Rectal smooth muscle tissue (tissue), 1 donor: ENCODE measurements around the gene NAV2.

Experiments used
- H3K27ac ChIP-seq: one replicate; pipeline ENCODE4 v1.7.0; 2013; ENCODE audit warnings: low read depth, low read length, inconsistent platforms
- H3K27me3 ChIP-seq: one replicate; pipeline ENCODE4 v1.7.0; 2013; ENCODE audit warnings: low read length; ENCODE audit not compliant: control insufficient read depth, insufficient read depth
- H3K36me3 ChIP-seq: one replicate; pipeline ENCODE4 v1.7.0; 2013; ENCODE audit warnings: low read length; ENCODE audit not compliant: control insufficient read depth, insufficient read depth
- H3K4me1 ChIP-seq: one replicate; pipeline ENCODE4 v1.7.0; 2013; ENCODE audit warnings: low read length; ENCODE audit not compliant: control insufficient read depth, insufficient read depth
- H3K4me3 ChIP-seq: one replicate; pipeline ENCODE4 v1.7.0; 2013; ENCODE audit warnings: low read length
- H3K9ac ChIP-seq: one replicate; pipeline ENCODE4 v1.7.0; 2013; ENCODE audit warnings: low read length

The NAV2 gene

GRCh38 chr11:20158597-20159257 is 446.1 kb downstream of the NAV2 start:
- H3K9ac ChIP-seq, result no peak overlapping the region
- H3K27me3 ChIP-seq, result peaks cover 45% of the 10 kb centered on the region
- H3K4me3 ChIP-seq, result no peak overlapping the region
- no peaks in the 10 kb centered on the region for H3K36me3 ChIP-seq
- no peak overlapping the region for H3K27ac ChIP-seq
- peaks cover 5% of the 10 kb centered on the region for H3K4me1 ChIP-seq

GRCh38 chr11:20159466-20160381 is 447.1 kb downstream of the NAV2 start:
- peaks cover 45% of the 10 kb centered on the region for H3K27me3 ChIP-seq
- H3K27ac ChIP-seq, result no peak overlapping the region

GRCh38 chr11:20160425-20161229 is 448.0 kb downstream of the NAV2 start, which contains the start of gene DBX1:
Gene DBX1 (minus strand): TSS chr11:20160475. CDS start chr11:20160324, 151 bp downstream.
- Histone ChIP-seq H3K9ac (no peak within 1 kb of the TSS), H3K27ac (no peak within 1 kb of the TSS), H3K27me3 (peaks cover 47% of the 10 kb centered on the region), H3K4me1 (peaks cover 5% of the 10 kb centered on the region), H3K36me3 (no peaks in the 10 kb centered on the region), H3K4me3 (no peak within 1 kb of the TSS)

More at GRCh38 chr11:20159466-20160381, 447.1 kb downstream of the NAV2 start:
- Histone ChIP-seq H3K9ac (no peak overlapping the region), H3K4me1 (peaks cover 5% of the 10 kb centered on the region), H3K4me3 (no peak overlapping the region), H3K36me3 (no peaks in the 10 kb centered on the region)

GRCh38 chr11:20161230-20161918 is 448.7 kb downstream of the NAV2 start:
- Histone ChIP-seq H3K27me3 (peaks cover 40% of the 10 kb centered on the region), H3K36me3 (no peaks in the 10 kb centered on the region), H3K9ac (no peak overlapping the region), H3K27ac (no peak overlapping the region), H3K4me1 (peaks cover 5% of the 10 kb centered on the region), H3K4me3 (no peak overlapping the region)

GRCh38 chr11:20161923-20162744 is 449.5 kb downstream of the NAV2 start:
- peaks cover 37% of the 10 kb centered on the region for H3K27me3 ChIP-seq
- H3K27ac ChIP-seq, result no peak overlapping the region
- H3K36me3 ChIP-seq, result no peaks in the 10 kb centered on the region
- H3K4me3 ChIP-seq, result no peak overlapping the region
- H3K9ac ChIP-seq, result no peak overlapping the region
- peaks cover 5% of the 10 kb centered on the region for H3K4me1 ChIP-seq

- H3K27ac ChIP-seq, result no peak overlapping the region
- no peaks in the 10 kb centered on the region for H3K36me3 ChIP-seq
- H3K4me1 ChIP-seq, result peaks cover 5% of the 10 kb centered on the region
- no peak overlapping the region for H3K9ac ChIP-seq
- H3K27me3 ChIP-seq, result peaks cover 36% of the 10 kb centered on the region
- H3K4me3 ChIP-seq, result peak overlapping the region; percentile 39
Observed at GRCh38 chr11:20162824-20163782, 450.5 kb downstream of the NAV2 start.

GRCh38 chr11:20163783-20164481 is 451.3 kb downstream of the NAV2 start:
- Histone ChIP-seq H3K4me3 (no peak overlapping the region), H3K36me3 (no peaks in the 10 kb centered on the region), H3K27me3 (peaks cover 30% of the 10 kb centered on the region), H3K4me1 (peaks cover 5% of the 10 kb centered on the region), H3K27ac (no peak overlapping the region), H3K9ac (no peak overlapping the region)
